NCI-H2171 treated with DMSO at 0.1 percent for 48 hours (cell line): ENCODE results near the gene CHAT.
A peak's percentile ranks its signal among the peaks of the same experiment; 100 is the strongest.

Source experiments
- DNase-seq: peaks from one replicate; lab custom pipeline; 2025; lab: John Stamatoyannopoulos, UW

The CHAT gene

GRCh38 chr10:49612513-49613164 is 1.2 kb upstream of the CHAT start:
- no peak for DNase-seq

GRCh38 chr10:49613165-49613881 is 514 bp upstream of the CHAT start:
- no peak for DNase-seq

GRCh38 chr10:49614242-49615198 is 683 bp downstream of the CHAT start:
- DNase-seq: no peak

GRCh38 chr10:49615213-49615612 is 1.4 kb downstream of the CHAT start:
- DNase-seq: no peak

- DNase-seq: no peak
Observed at GRCh38 chr10:49615721-49616120, 1.9 kb downstream of the CHAT start.

- no peak for DNase-seq
Observed at GRCh38 chr10:49616421-49617101, 2.7 kb downstream of the CHAT start.

GRCh38 chr10:49617121-49618020 is 3.5 kb downstream of the CHAT start:
- DNase-seq: no peak

GRCh38 chr10:49618821-49619220 is 5.0 kb downstream of the CHAT start:
- no peak for DNase-seq

- DNase-seq: peak; percentile 10
Observed at GRCh38 chr10:49619613-49620012, 5.8 kb downstream of the CHAT start.

- no peak for DNase-seq
Observed at GRCh38 chr10:49620286-49620810, 6.5 kb downstream of the CHAT start.

- DNase-seq: peak; percentile 84
Observed at GRCh38 chr10:49620841-49621378, 7.1 kb downstream of the CHAT start.

GRCh38 chr10:49621561-49621960 is 7.7 kb downstream of the CHAT start:
- no peak for DNase-seq

GRCh38 chr10:49622426-49623425 is 8.9 kb downstream of the CHAT start:
- DNase-seq: no peak

- no peak for DNase-seq
Observed at GRCh38 chr10:49624629-49625028, 10.8 kb downstream of the CHAT start.

- DNase-seq: no peak
Observed at GRCh38 chr10:49625411-49625810, 11.6 kb downstream of the CHAT start.

GRCh38 chr10:49627038-49627437 is 13.2 kb downstream of the CHAT start:
- no peak for DNase-seq

GRCh38 chr10:49627644-49628247 is 13.9 kb downstream of the CHAT start:
- DNase-seq: no peak

- DNase-seq: no peak
Observed at GRCh38 chr10:49628599-49628998, 14.8 kb downstream of the CHAT start.

- DNase-seq: peak; percentile 12
Observed at GRCh38 chr10:49629431-49629881, 15.6 kb downstream of the CHAT start.
